Stimulated activated CD4-positive, alpha-beta T cell treated with anti-CD3 and anti-CD28 coated beads, Interleukin-15, amount 100 ng/mL, for 24 hours (primary cell): Measurements from ENCODE around the gene IL17RA.

Experiments
- DNase-seq: peaks from one replicate; pipeline ENCODE4 v3.0.0-alpha.2; 2020

Gene IL17RA

GRCh38 chr22:17161991-17162390 lies 77.2 kb downstream of the IL17RA start:
- no peak for DNase-seq

- DNase-seq: no peak
These were observed 77.9 kb downstream of the IL17RA start for GRCh38 chr22:17162731-17163130.

GRCh38 chr22:17164392-17165024 lies 79.7 kb downstream of the IL17RA start:
- no peak for DNase-seq
